ENCODE results near the gene ODR4.

GRCh38 chr1:186374303-186375151, 1.1 kb upstream of the ODR4 start:
- no peak for TF ChIP-seq GATA2 (IDR thresholded peaks at IDR 0.05; ENCODE audit: low read depth, low read length)
- no peak for TF ChIP-seq GATA3 (IDR thresholded peaks at IDR 0.05; ENCODE audit: low read depth, low read length)

Measured in SH-SY5Y (cell line).